ENCODE results near the gene ANKS1B.
"Not testable (repeated sequence)": the region's sequence is repeated elsewhere in the genome, so short reads cannot be mapped to it uniquely, and the experiment has no call there.

ANKS1B gene

GRCh38 chr12:99620159-99620479, 364.6 kb downstream of the ANKS1B start:
- Histone ChIP-seq H3K36me3 (ENCODE audit: control insufficient read depth in 2 of 2, insufficient read depth in 2 of 2, low read length in 2 of 2) (no peaks in the 10 kb centered on the region), H3K9ac (ENCODE audit: low read depth in 1 of 2, low read length in 2 of 2) (no peak overlapping the region), H3K4me3 (ENCODE audit: low read length in 2 of 2) (no peak overlapping the region), H3K4me1 (ENCODE audit: control insufficient read depth in 2 of 2, insufficient read depth in 2 of 2, low read length in 2 of 2) (no peaks in the 10 kb centered on the region), H3K27me3 (ENCODE audit: control insufficient read depth in 2 of 2, insufficient read depth in 2 of 2, low read length in 2 of 2) (no peaks in the 10 kb centered on the region), H3K27ac (ENCODE audit: low read depth in 2 of 2, low read length in 2 of 2) (no peak overlapping the region), H3K9me3 (ENCODE audit: control insufficient read depth in 2 of 2, low read length in 2 of 2) (peaks cover 0 to 3% of the 10 kb centered on the region in 2 donors)

- Histone ChIP-seq H3K27ac (ENCODE audit: low read depth in 2 of 2, low read length in 2 of 2) (no peak overlapping the region), H3K27me3 (ENCODE audit: control insufficient read depth in 2 of 2, insufficient read depth in 2 of 2, low read length in 2 of 2) (no peaks in the 10 kb centered on the region), H3K9ac (ENCODE audit: low read depth in 1 of 2, low read length in 2 of 2) (no peak overlapping the region)
These were observed 365.2 kb downstream of the ANKS1B start for GRCh38 chr12:99619389-99620158.

GRCh38 chr12:99618657-99619056, 366.1 kb downstream of the ANKS1B start:
- Histone ChIP-seq H3K27me3 (ENCODE audit: control insufficient read depth in 2 of 2, insufficient read depth in 2 of 2, low read length in 2 of 2) (no peaks in the 10 kb centered on the region), H3K27ac (ENCODE audit: low read depth in 2 of 2, low read length in 2 of 2) (no peak overlapping the region), H3K4me3 (ENCODE audit: low read length in 2 of 2) (no peak overlapping the region), H3K9me3 (ENCODE audit: control insufficient read depth in 2 of 2, low read length in 2 of 2) (peaks cover 0 to 3% of the 10 kb centered on the region in 2 donors), H3K36me3 (ENCODE audit: control insufficient read depth in 2 of 2, insufficient read depth in 2 of 2, low read length in 2 of 2) (no peaks in the 10 kb centered on the region), H3K9ac (ENCODE audit: low read depth in 1 of 2, low read length in 2 of 2) (no peak overlapping the region), H3K4me1 (ENCODE audit: control insufficient read depth in 2 of 2, insufficient read depth in 2 of 2, low read length in 2 of 2) (no peaks in the 10 kb centered on the region)

More at GRCh38 chr12:99619389-99620158, 365.2 kb downstream of the ANKS1B start:
- H3K9me3 ChIP-seq (ENCODE audit: control insufficient read depth in 2 of 2, low read length in 2 of 2), result peaks cover 0 to 3% of the 10 kb centered on the region in 2 donors
- no peaks in the 10 kb centered on the region for H3K4me1 ChIP-seq (ENCODE audit: control insufficient read depth in 2 of 2, insufficient read depth in 2 of 2, low read length in 2 of 2)
- H3K4me3 ChIP-seq (ENCODE audit: low read length in 2 of 2), result no peak overlapping the region
- no peaks in the 10 kb centered on the region for H3K36me3 ChIP-seq (ENCODE audit: control insufficient read depth in 2 of 2, insufficient read depth in 2 of 2, low read length in 2 of 2)

GRCh38 chr12:99611599-99611998, 373.1 kb downstream of the ANKS1B start:
- Histone ChIP-seq H3K36me3 (ENCODE audit: control insufficient read depth in 2 of 2, insufficient read depth in 2 of 2, low read length in 2 of 2) (no peaks in the 10 kb centered on the region), H3K4me3 (ENCODE audit: low read length in 2 of 2) (no peak overlapping the region)

GRCh38 chr12:99611117-99611516, 373.6 kb downstream of the ANKS1B start:
- Histone ChIP-seq H3K4me3 (ENCODE audit: low read length in 2 of 2) (no peak overlapping the region), H3K4me1 (ENCODE audit: control insufficient read depth in 2 of 2, insufficient read depth in 2 of 2, low read length in 2 of 2) (no peaks in the 10 kb centered on the region), H3K27ac (ENCODE audit: low read depth in 2 of 2, low read length in 2 of 2) (no peak overlapping the region), H3K36me3 (ENCODE audit: control insufficient read depth in 2 of 2, insufficient read depth in 2 of 2, low read length in 2 of 2) (no peaks in the 10 kb centered on the region), H3K9ac (ENCODE audit: low read depth in 1 of 2, low read length in 2 of 2) (no peak overlapping the region), H3K27me3 (ENCODE audit: control insufficient read depth in 2 of 2, insufficient read depth in 2 of 2, low read length in 2 of 2) (no peaks in the 10 kb centered on the region), H3K9me3 (ENCODE audit: control insufficient read depth in 2 of 2, low read length in 2 of 2) (no peaks in the 10 kb centered on the region)

More at GRCh38 chr12:99611599-99611998, 373.1 kb downstream of the ANKS1B start:
- no peaks in the 10 kb centered on the region for H3K9me3 ChIP-seq (ENCODE audit: control insufficient read depth in 2 of 2, low read length in 2 of 2)
- no peak overlapping the region for H3K27ac ChIP-seq (ENCODE audit: low read depth in 2 of 2, low read length in 2 of 2)
- no peaks in the 10 kb centered on the region for H3K27me3 ChIP-seq (ENCODE audit: control insufficient read depth in 2 of 2, insufficient read depth in 2 of 2, low read length in 2 of 2)
- no peak overlapping the region for H3K9ac ChIP-seq (ENCODE audit: low read depth in 1 of 2, low read length in 2 of 2)
- no peaks in the 10 kb centered on the region for H3K4me1 ChIP-seq (ENCODE audit: control insufficient read depth in 2 of 2, insufficient read depth in 2 of 2, low read length in 2 of 2)

- Histone ChIP-seq H3K4me1 (ENCODE audit: control insufficient read depth in 2 of 2, insufficient read depth in 2 of 2, low read length in 2 of 2) (no peaks in the 10 kb centered on the region), H3K36me3 (ENCODE audit: control insufficient read depth in 2 of 2, insufficient read depth in 2 of 2, low read length in 2 of 2) (no peaks in the 10 kb centered on the region), H3K4me3 (ENCODE audit: low read length in 2 of 2) (no peak overlapping the region), H3K27ac (ENCODE audit: low read depth in 2 of 2, low read length in 2 of 2) (no peak overlapping the region), H3K27me3 (ENCODE audit: control insufficient read depth in 2 of 2, insufficient read depth in 2 of 2, low read length in 2 of 2) (no peaks in the 10 kb centered on the region), H3K9me3 (ENCODE audit: control insufficient read depth in 2 of 2, low read length in 2 of 2) (no peaks in the 10 kb centered on the region), H3K9ac (ENCODE audit: low read depth in 1 of 2, low read length in 2 of 2) (no peak overlapping the region)
These were observed 375.1 kb downstream of the ANKS1B start for GRCh38 chr12:99609455-99610181.

- Histone ChIP-seq H3K4me3 (ENCODE audit: low read length in 2 of 2) (no peak overlapping the region), H3K27me3 (ENCODE audit: control insufficient read depth in 2 of 2, insufficient read depth in 2 of 2, low read length in 2 of 2) (no peaks in the 10 kb centered on the region), H3K27ac (ENCODE audit: low read depth in 2 of 2, low read length in 2 of 2) (no peak overlapping the region), H3K9ac (ENCODE audit: low read depth in 1 of 2, low read length in 2 of 2) (no peak overlapping the region), H3K9me3 (ENCODE audit: control insufficient read depth in 2 of 2, low read length in 2 of 2) (peaks cover 0 to 2% of the 10 kb centered on the region in 2 donors), H3K36me3 (ENCODE audit: control insufficient read depth in 2 of 2, insufficient read depth in 2 of 2, low read length in 2 of 2) (no peaks in the 10 kb centered on the region), H3K4me1 (ENCODE audit: control insufficient read depth in 2 of 2, insufficient read depth in 2 of 2, low read length in 2 of 2) (no peaks in the 10 kb centered on the region)
These were observed 384.3 kb downstream of the ANKS1B start for GRCh38 chr12:99600388-99600787.

GRCh38 chr12:99598785-99599184, 386.0 kb downstream of the ANKS1B start:
- H3K27ac ChIP-seq (ENCODE audit: low read depth in 2 of 2, low read length in 2 of 2), result no peak overlapping the region
- H3K4me3 ChIP-seq (ENCODE audit: low read length in 2 of 2), result no peak overlapping the region
- H3K9ac ChIP-seq (ENCODE audit: low read depth in 1 of 2, low read length in 2 of 2), result no peak overlapping the region
- H3K27me3 ChIP-seq (ENCODE audit: control insufficient read depth in 2 of 2, insufficient read depth in 2 of 2, low read length in 2 of 2), result no peaks in the 10 kb centered on the region
- H3K4me1 ChIP-seq (ENCODE audit: control insufficient read depth in 2 of 2, insufficient read depth in 2 of 2, low read length in 2 of 2), result no peaks in the 10 kb centered on the region
- no peaks in the 10 kb centered on the region for H3K36me3 ChIP-seq (ENCODE audit: control insufficient read depth in 2 of 2, insufficient read depth in 2 of 2, low read length in 2 of 2)
- peaks cover 0 to 2% of the 10 kb centered on the region in 2 donors for H3K9me3 ChIP-seq (ENCODE audit: control insufficient read depth in 2 of 2, low read length in 2 of 2)

GRCh38 chr12:99596762-99597161, 388.0 kb downstream of the ANKS1B start:
- H3K9me3 ChIP-seq (ENCODE audit: control insufficient read depth in 2 of 2, low read length in 2 of 2), result peaks cover 0 to 4% of the 10 kb centered on the region in 2 donors
- H3K27me3 ChIP-seq (ENCODE audit: control insufficient read depth in 2 of 2, insufficient read depth in 2 of 2, low read length in 2 of 2), result no peaks in the 10 kb centered on the region
- H3K36me3 ChIP-seq (ENCODE audit: control insufficient read depth in 2 of 2, insufficient read depth in 2 of 2, low read length in 2 of 2), result no peaks in the 10 kb centered on the region
- no peak overlapping the region for H3K9ac ChIP-seq (ENCODE audit: low read depth in 1 of 2, low read length in 2 of 2)
- no peak overlapping the region for H3K4me3 ChIP-seq (ENCODE audit: low read length in 2 of 2)
- no peaks in the 10 kb centered on the region for H3K4me1 ChIP-seq (ENCODE audit: control insufficient read depth in 2 of 2, insufficient read depth in 2 of 2, low read length in 2 of 2)
- no peak overlapping the region for H3K27ac ChIP-seq (ENCODE audit: low read depth in 2 of 2, low read length in 2 of 2)

GRCh38 chr12:99577125-99577524, 407.6 kb downstream of the ANKS1B start:
- H3K27ac ChIP-seq (ENCODE audit: low read depth in 2 of 2, low read length in 2 of 2); H3K4me3 ChIP-seq (ENCODE audit: low read length in 2 of 2); H3K27me3 ChIP-seq (ENCODE audit: control insufficient read depth in 2 of 2, insufficient read depth in 2 of 2, low read length in 2 of 2); H3K9me3 ChIP-seq (ENCODE audit: control insufficient read depth in 2 of 2, low read length in 2 of 2); H3K36me3 ChIP-seq (ENCODE audit: control insufficient read depth in 2 of 2, insufficient read depth in 2 of 2, low read length in 2 of 2); H3K4me1 ChIP-seq (ENCODE audit: control insufficient read depth in 2 of 2, insufficient read depth in 2 of 2, low read length in 2 of 2); H3K9ac ChIP-seq (ENCODE audit: low read depth in 1 of 2, low read length in 2 of 2): not testable (repeated sequence)

Data from mucosa of rectum (tissue), 2 donors.